ENCODE measurements around the gene SYT13. TPM values are rescaled to one million over a fixed set of nuclear protein-coding genes. Genes with fewer than 3 reads are reported as not detected.

Gene SYT13
- total RNA-seq, 1 donor, result not detected

DNA sequence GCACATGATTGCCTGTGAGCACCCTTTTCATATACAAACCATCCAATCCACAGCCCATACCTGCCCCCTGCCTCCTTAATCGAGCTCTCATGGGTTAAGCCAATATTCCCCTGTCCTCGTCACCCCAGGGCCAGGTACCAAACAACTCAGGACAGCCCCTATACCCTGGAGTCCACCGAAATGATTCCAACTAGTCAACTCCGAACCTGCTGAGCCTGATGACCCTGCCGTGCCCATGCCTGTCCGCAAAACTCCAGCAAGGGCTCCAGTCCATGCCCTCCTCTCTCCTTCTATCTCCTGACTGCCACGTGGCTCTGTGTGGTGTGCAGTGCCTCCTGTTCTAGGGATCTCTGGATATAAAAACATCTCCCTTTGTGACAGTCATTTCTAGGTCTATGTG, 35.5 kb upstream of the SYT13 start:
- TF ChIP-seq, protein P1, sequence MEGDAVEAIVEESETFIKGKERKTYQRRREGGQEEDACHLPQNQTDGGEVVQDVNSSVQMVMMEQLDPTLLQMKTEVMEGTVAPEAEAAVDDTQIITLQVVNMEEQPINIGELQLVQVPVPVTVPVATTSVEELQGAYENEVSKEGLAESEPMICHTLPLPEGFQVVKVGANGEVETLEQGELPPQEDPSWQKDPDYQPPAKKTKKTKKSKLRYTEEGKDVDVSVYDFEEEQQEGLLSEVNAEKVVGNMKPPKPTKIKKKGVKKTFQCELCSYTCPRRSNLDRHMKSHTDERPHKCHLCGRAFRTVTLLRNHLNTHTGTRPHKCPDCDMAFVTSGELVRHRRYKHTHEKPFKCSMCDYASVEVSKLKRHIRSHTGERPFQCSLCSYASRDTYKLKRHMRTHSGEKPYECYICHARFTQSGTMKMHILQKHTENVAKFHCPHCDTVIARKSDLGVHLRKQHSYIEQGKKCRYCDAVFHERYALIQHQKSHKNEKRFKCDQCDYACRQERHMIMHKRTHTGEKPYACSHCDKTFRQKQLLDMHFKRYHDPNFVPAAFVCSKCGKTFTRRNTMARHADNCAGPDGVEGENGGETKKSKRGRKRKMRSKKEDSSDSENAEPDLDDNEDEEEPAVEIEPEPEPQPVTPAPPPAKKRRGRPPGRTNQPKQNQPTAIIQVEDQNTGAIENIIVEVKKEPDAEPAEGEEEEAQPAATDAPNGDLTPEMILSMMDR (IDR thresholded peaks at IDR 0.05; ENCODE audit: insufficient read depth, low read length), result no peak
- H3K4me3 ChIP-seq (ENCODE audit: low read depth, low read length), result no peak overlapping the region
- DNase-seq (ENCODE audit: low read depth), result no peak

DNA sequence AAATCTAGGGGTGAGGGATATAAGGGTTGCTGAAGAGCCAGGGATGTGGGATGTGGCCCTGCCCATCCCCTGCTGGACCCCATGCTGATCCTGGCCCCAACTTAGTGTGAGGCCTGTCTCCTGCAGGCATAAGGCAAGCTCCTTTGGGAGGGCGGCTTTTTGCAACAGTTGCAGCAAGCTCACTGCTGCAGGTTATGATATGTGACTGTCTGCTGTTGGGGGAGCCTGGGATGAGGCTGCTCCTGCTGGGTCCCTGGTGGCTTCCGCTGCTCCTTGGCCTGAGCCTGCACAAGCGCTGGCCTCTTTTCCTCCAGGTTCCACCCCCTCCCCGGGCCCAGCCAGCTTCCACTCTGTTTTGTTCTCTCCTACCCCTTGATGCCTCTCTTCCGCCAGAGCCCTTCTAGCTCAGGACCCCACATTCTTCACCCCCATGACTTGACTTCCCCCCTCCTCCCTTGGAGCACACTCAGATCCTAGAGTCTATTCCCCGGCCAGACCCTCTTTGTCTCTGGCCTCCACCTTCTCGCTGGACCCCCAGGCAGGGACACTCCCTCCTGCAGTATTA, 35.0 kb upstream of the SYT13 start:
- DNase-seq (ENCODE audit: low read depth), result no peak
- H3K4me3 ChIP-seq (ENCODE audit: low read depth, low read length), result no peak overlapping the region
- TF ChIP-seq, protein P1 (IDR thresholded peaks at IDR 0.05; ENCODE audit: insufficient read depth, low read length), result no peak

DNA sequence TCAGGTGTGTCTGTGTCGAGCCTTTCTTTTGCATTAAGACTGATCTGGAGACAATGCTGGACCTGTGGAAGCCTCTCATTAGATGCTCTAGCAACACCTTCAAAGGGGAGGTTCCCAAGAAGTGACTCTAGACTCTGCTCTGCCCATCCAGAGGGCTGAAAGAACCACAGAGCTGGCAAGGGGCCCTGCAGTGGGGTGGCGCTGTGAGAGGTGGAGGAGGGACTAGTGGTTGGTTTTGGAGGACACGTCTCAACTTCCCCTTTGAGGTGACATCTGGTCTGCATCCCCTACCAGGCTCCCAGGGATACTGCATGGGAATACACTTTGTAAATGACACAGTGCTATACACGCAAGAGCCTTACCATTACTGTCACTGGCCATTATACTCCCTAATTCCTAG, 34.2 kb upstream of the SYT13 start:
- no peak overlapping the region for H3K4me3 ChIP-seq (ENCODE audit: low read depth, low read length)
- DNase-seq (ENCODE audit: low read depth), result no peak
- TF ChIP-seq, protein P1 (IDR thresholded peaks at IDR 0.05; ENCODE audit: insufficient read depth, low read length), result no peak

DNA sequence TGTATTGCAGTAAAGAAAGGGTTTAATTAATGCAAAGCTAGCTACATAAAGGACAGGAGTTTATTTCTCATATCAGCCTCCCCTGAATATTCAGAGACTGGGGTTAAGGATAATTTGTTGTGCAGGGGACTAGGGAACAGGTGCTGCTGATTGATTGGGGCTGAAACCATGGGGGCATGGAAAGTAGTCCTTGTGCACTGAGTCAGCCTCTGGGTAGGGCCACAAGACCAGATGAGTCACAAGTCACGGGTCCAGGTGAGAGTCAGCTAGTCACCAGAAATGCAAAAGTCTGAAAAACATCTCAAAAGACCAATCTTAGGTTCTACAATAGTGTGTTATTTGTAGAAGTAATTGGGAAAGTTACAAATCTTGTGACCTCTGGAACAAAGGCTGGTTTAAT, 32.9 kb upstream of the SYT13 start:
- no peak for DNase-seq (ENCODE audit: low read depth)
- H3K4me3 ChIP-seq (ENCODE audit: low read depth, low read length), result no peak overlapping the region
- TF ChIP-seq, protein P1 (IDR thresholded peaks at IDR 0.05; ENCODE audit: insufficient read depth, low read length), result no peak

DNA sequence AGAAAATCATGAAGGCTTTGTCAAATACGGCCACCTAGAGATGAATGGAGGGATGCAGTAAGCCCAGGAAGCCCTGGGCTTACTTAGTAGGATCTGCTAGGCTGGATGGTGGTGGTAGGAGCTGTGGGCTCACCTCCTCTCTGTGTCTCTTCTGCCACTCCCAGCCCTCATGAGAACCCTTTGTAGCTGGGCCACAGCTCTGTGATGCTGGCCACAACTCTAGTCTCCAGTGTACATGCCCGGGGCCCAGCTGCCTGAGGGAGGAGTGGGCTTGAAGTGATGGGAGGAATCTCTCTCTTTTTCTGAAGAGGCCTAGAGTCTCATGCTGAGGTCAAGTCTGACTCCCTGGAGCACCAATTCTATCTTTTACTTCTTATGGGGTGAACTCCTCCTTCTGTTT, 32.4 kb upstream of the SYT13 start:
- no peak overlapping the region for H3K4me3 ChIP-seq (ENCODE audit: low read depth, low read length)
- DNase-seq (ENCODE audit: low read depth), result no peak
- TF ChIP-seq, protein P1 (IDR thresholded peaks at IDR 0.05; ENCODE audit: insufficient read depth, low read length), result no peak

DNA sequence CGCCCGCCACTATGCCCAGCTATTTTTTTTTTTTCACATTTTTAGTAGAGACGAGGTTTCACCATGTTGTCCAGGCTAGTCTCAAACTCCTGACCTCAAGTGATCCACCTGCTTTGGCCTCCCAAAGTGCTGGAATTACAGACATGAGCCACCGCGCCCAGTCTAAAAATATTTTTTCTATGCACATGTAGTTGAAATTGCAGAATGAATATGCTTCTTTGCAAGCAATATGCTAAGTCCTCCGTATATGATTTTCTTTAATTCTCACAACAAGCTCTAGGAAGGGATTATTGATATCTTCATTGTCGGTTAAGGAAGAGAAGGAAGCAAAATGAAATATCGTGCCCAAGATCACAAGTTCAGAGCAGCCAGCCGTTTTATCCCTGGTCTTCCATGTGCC, 30.1 kb upstream of the SYT13 start:
- no peak for DNase-seq (ENCODE audit: low read depth)
- no peak overlapping the region for H3K4me3 ChIP-seq (ENCODE audit: low read depth, low read length)
- TF ChIP-seq, protein P1 (IDR thresholded peaks at IDR 0.05; ENCODE audit: insufficient read depth, low read length), result no peak

DNA sequence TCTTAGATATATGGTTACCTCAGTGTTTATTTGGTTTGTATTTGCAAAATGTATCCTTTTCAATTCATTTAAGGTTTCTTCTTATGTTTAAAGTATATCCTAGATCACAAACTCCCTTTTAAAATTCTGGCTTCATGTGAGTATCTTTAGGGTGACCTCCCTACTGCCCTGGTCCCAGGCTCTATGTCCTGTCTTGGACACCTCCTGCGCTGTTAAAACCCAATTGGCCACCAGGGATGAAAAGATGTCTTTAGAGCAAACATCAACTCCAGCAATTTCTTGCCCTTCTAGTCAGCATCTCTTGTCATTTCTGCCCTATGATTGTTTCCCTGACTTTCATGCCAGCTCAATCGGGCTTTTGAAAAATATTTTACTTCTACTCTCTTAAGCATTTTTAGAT, 28.8 kb upstream of the SYT13 start:
- TF ChIP-seq, protein P1 (IDR thresholded peaks at IDR 0.05; ENCODE audit: insufficient read depth, low read length), result no peak
- H3K4me3 ChIP-seq (ENCODE audit: low read depth, low read length), result no peak overlapping the region
- no peak for DNase-seq (ENCODE audit: low read depth)

All from fibroblast of the aortic adventitia (primary cell).